Glutamatergic neuron (in vitro differentiated cells): ENCODE measurements around the gene MTA1. TPM values are rescaled to one million over a fixed set of nuclear protein-coding genes. Genes with fewer than 3 reads are reported as not detected.

ENCODE experiments used
- DNase-seq: peaks from one replicate; pipeline ENCODE4 v3.0.0; 2022
- H3K27ac Mint-ChIP-seq: one replicate; pipeline ENCODE4 v1.8.0; 2020; ENCODE audit warnings: mild to moderate bottlenecking, mixed read lengths, inconsistent platforms; ENCODE audit not compliant: unreplicated experiment
- H3K27me3 Mint-ChIP-seq: one replicate; pipeline ENCODE4 v1.8.0; 2020; ENCODE audit warnings: mild to moderate bottlenecking, moderate library complexity, mixed read lengths, inconsistent platforms; ENCODE audit not compliant: unreplicated experiment
- H3K36me3 Mint-ChIP-seq: one replicate; pipeline ENCODE4 v1.8.0; 2020; ENCODE audit warnings: mild to moderate bottlenecking, mixed read lengths, inconsistent platforms; ENCODE audit not compliant: unreplicated experiment
- H3K4me1 Mint-ChIP-seq: one replicate; pipeline ENCODE4 v1.8.0; 2020; ENCODE audit warnings: mild to moderate bottlenecking, low read depth, mixed read lengths, inconsistent platforms; ENCODE audit not compliant: unreplicated experiment
- H3K4me3 Mint-ChIP-seq: one replicate; pipeline ENCODE4 v1.8.0; 2020; ENCODE audit warnings: mild to moderate bottlenecking, mixed read lengths, inconsistent platforms; ENCODE audit not compliant: unreplicated experiment
- H3K9me3 Mint-ChIP-seq: one replicate; pipeline ENCODE4 v1.8.0; 2020; ENCODE audit warnings: mild to moderate bottlenecking, moderate library complexity, mixed read lengths, inconsistent platforms; ENCODE audit not compliant: unreplicated experiment
- CTCF ChIP-seq: fragments of 200-600 bp; sonication (generic); IDR thresholded peaks from one replicate; pipeline ENCODE4 v1.5.0; 2021; ENCODE audit not compliant: partially characterized antibody, unreplicated experiment
- total RNA-seq: library from RNA; stranded (reverse); fragmentation: NEBNext Ultra II Directional; extraction: Animal tissue kit (Norgen Biotek cat#: 25700); gene quantifications from one replicate; pipeline ENCODE4 v1.2.1, GENCODE V29; 2021; ENCODE audit not compliant: unreplicated experiment

The MTA1 gene
- total RNA-seq, 1 donor from 2014 or later, result 261 TPM

- Mint-ChIP-seq H3K9me3 (peaks cover 5% of the 10 kb centered on the region), H3K4me1 (no peaks in the 10 kb centered on the region), H3K36me3 (no peaks in the 10 kb centered on the region), H3K27me3 (peaks cover 1% of the 10 kb centered on the region), H3K27ac (no peak overlapping the region), H3K4me3 (no peak overlapping the region)
- TF ChIP-seq CTCF, result no peak
- no peak for DNase-seq
These were observed 47.8 kb downstream of the MTA1 start for GRCh38 chr14:105467249-105467941.

- Mint-ChIP-seq H3K4me3 (no peak overlapping the region), H3K9me3 (peaks cover 3% of the 10 kb centered on the region), H3K4me1 (no peaks in the 10 kb centered on the region), H3K27ac (no peak overlapping the region), H3K36me3 (no peaks in the 10 kb centered on the region), H3K27me3 (peaks cover 2% of the 10 kb centered on the region)
- no peak for DNase-seq
- no peak for TF ChIP-seq CTCF
These were observed 48.4 kb downstream of the MTA1 start for GRCh38 chr14:105467942-105468471.

- no peak for DNase-seq
- no peak for TF ChIP-seq CTCF
- no peak overlapping the region for H3K4me3 Mint-ChIP-seq
- H3K36me3 Mint-ChIP-seq, result no peaks in the 10 kb centered on the region
- peaks cover 2% of the 10 kb centered on the region for H3K27me3 Mint-ChIP-seq
- H3K4me1 Mint-ChIP-seq, result no peaks in the 10 kb centered on the region
- H3K27ac Mint-ChIP-seq, result no peak overlapping the region
- H3K9me3 Mint-ChIP-seq, result peaks cover 3% of the 10 kb centered on the region
These were observed 49.1 kb downstream of the MTA1 start for GRCh38 chr14:105468621-105469241.

- H3K9me3 Mint-ChIP-seq, result peaks cover 2% of the 10 kb centered on the region
- H3K36me3 Mint-ChIP-seq, result no peaks in the 10 kb centered on the region
- H3K27ac Mint-ChIP-seq, result peak overlapping the region; percentile 62
- peaks cover 2% of the 10 kb centered on the region for H3K27me3 Mint-ChIP-seq
- DNase-seq, result no peak
- no peak for TF ChIP-seq CTCF
- H3K4me3 Mint-ChIP-seq, result no peak overlapping the region
- no peaks in the 10 kb centered on the region for H3K4me1 Mint-ChIP-seq
These were observed 50.1 kb downstream of the MTA1 start for GRCh38 chr14:105469456-105470349.
